Coronary artery (tissue), 2 donors: ENCODE measurements around the gene IL23A.

Source experiments
- DNase-seq: peaks from one replicate; pipeline ENCODE4 v3.0.0-alpha.2; 2017; ENCODE audit warnings: low spot score
- H3K27ac ChIP-seq, 2 donors: fragments of 200-600 bp; sonication (generic); one replicate each; pipeline ENCODE4 v1.5.1; 2016 to 2019
- H3K4me3 ChIP-seq: fragments of 200-600 bp; sonication (generic); 2 replicates; pipeline ENCODE4 v1.5.1; 2016; ENCODE audit warnings: mild to moderate bottlenecking, moderate library complexity
- TF ChIP-seq, protein P1 (sequence below): fragments of 200-600 bp; sonication (generic); IDR thresholded peaks from one replicate; pipeline ENCODE4 v1.5.1; 2019; ENCODE audit warnings: antibody characterized with exemption

Gene IL23A

DNA sequence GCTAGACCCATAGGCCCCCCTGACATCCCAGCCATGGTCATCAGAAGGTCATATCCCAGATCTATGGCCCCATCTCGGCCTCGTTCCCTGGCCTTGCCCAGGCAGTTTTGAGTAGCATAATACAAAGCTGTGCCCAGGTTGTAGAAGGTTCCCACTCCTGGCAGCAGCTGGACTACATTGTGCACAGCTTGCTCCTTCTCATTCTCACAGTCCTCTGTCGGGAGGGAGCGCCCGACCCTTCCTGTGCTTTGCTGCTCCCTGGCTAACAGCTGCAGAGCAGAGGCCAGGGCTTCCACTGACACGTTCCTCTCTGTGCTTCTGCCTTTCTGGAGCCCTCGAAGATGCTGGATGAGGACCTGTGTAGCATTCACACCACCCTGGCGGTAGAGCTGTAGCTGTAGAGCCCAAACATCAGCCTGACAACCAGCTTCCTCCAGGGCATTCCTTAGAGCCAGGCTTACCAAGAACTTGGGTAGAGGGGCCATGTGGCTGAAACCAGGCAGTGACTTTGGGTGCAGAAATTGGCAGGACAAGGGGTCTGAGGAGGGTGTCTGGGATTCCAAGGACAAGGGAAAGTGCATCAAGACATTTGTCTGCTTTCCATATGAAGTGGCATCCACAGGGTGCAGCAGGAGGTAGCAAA lies 22.9 kb downstream of the IL23A start:
- H3K27ac ChIP-seq, result no peak overlapping the region
- TF ChIP-seq, protein P1, sequence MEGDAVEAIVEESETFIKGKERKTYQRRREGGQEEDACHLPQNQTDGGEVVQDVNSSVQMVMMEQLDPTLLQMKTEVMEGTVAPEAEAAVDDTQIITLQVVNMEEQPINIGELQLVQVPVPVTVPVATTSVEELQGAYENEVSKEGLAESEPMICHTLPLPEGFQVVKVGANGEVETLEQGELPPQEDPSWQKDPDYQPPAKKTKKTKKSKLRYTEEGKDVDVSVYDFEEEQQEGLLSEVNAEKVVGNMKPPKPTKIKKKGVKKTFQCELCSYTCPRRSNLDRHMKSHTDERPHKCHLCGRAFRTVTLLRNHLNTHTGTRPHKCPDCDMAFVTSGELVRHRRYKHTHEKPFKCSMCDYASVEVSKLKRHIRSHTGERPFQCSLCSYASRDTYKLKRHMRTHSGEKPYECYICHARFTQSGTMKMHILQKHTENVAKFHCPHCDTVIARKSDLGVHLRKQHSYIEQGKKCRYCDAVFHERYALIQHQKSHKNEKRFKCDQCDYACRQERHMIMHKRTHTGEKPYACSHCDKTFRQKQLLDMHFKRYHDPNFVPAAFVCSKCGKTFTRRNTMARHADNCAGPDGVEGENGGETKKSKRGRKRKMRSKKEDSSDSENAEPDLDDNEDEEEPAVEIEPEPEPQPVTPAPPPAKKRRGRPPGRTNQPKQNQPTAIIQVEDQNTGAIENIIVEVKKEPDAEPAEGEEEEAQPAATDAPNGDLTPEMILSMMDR, result no peak
- H3K4me3 ChIP-seq, result no peak overlapping the region
- no peak for DNase-seq

DNA sequence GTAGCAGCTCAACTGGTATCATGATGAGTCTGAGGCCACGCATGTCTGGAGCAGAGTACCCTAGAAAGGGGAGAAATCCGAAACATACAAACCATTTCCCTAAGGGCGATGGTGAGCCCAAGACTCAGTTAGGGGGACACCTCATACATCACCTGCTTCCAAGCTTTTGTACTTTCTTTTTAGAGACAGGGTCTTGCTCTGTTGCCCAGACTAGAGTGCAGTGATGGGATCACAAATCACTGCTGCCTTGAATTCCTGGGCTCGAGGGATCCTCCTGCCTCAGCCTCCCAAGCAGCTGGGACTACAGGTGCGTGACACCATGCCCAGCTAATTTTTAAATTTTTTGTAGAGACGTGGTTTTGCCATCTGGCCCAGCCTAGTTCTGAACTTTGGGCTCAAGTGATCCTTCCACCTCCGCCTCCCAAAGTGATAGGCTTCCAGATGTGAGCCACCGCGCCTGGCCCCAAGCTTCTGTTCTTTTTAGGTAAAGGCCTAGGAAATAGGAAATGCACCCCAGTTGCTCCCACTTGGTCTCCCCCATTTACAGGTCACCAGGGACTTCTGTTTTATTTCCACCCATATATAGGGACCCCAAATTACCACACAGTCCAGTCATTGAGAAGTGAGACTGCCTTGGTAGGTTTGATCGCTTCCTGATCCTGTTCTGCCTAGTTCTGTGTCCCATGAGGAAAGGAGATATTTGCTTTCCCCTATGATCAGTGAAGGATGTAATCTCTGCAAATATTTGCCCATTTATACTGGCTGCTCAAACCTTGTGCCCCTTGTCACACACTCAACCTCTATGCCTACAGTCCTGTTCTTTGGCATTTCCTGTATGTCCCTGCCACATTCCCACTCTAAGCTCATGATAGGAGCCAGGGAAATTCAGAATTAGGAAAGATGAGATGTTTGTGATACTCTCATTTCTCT lies 23.7 kb downstream of the IL23A start, which contains the start of gene APOF:
APOF (minus strand) TSS at position 728 of the 930 bp plus-strand sequence; CDS start at position 616, 112 bp downstream.
- TF ChIP-seq, protein P1, result no peak
- Histone ChIP-seq H3K27ac (no peak within 1 kb of the TSS), H3K4me3 (no peak within 1 kb of the TSS)
- DNase-seq, result no peak

DNA sequence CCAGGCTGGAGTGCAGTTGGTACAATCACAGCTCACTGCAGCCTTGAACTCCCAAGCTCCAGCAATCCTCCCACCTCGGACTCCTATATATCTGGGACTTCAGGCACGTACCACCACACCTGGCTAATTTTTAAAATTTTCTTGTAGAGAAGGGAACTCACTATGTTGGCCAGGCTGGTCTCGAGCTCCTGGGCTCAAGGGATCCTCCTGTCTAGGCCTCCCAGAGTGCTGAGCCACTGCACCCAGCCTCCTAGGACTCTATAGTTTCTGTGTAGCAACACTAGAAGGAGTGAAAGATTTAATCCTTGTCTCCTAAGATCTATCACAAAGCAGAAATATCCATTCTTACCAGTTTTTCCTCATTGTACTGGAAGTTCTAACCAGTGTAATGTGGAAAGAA lies 28.3 kb downstream of the IL23A start:
- H3K4me3 ChIP-seq, result no peak overlapping the region
- no peak overlapping the region for H3K27ac ChIP-seq
- DNase-seq, result no peak
- TF ChIP-seq, protein P1, result no peak

DNA sequence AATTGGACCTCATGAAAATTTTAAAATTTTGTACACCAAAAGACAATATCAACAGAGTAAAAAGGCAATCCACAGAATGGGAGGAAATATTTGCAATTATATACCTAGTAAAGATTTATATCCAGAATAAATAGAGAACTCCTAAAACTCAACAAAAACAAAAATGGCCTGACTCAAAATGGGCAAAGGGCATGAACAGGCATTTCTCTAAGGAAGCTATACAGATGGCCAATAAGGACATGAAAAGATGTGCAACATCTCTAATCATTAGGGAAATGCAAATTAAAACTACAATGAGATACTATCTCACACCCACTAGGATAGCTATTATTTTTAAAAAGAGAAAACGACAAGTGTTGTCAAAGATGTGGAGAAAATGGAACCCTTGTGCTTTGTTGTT lies 34.8 kb downstream of the IL23A start:
- TF ChIP-seq, protein P1, result no peak
- no peak for DNase-seq
- no peak overlapping the region for H3K4me3 ChIP-seq
- H3K27ac ChIP-seq, result no peak overlapping the region

DNA sequence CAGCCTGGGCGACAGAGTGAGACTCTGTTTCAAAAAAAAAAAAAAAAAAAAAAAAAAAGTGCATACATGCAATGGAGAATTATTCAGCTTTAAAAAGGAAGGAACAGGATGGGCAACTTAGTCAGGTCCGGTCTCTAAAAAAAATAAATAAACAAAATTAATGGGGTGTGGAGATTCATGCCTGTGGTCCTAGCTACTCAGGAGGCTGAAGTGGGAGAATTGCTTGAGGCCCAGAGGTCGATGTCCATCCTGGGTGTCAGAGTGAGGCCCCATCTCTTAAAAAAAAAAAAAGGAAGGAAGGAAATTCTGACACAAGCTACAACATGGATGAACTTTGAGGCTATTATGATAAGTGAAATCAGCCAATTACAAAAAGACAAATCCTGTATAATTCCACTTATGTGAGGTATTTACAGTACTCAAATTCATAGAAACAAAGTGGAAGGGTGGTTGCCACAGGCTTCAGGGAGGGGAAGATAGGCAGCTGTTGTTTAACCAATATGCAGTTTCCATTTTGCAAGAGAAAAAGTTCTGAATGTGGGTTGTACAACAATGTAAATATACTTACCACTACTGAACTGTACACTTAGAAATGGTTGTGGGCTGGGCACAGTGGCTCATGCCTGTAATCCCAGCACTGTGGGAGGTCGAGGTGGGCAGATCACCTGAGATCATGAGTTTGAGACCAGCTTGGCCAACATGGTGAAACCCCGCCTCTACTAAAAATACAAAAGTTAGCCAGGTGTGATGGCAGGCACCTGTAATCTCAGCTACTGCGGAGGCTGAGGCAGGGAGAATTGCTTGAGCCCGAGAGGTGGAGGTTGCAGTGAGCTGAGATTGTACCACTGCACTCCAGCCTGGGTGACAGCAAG lies 36.3 kb downstream of the IL23A start:
- DNase-seq, result no peak
- TF ChIP-seq, protein P1, result no peak

DNA sequence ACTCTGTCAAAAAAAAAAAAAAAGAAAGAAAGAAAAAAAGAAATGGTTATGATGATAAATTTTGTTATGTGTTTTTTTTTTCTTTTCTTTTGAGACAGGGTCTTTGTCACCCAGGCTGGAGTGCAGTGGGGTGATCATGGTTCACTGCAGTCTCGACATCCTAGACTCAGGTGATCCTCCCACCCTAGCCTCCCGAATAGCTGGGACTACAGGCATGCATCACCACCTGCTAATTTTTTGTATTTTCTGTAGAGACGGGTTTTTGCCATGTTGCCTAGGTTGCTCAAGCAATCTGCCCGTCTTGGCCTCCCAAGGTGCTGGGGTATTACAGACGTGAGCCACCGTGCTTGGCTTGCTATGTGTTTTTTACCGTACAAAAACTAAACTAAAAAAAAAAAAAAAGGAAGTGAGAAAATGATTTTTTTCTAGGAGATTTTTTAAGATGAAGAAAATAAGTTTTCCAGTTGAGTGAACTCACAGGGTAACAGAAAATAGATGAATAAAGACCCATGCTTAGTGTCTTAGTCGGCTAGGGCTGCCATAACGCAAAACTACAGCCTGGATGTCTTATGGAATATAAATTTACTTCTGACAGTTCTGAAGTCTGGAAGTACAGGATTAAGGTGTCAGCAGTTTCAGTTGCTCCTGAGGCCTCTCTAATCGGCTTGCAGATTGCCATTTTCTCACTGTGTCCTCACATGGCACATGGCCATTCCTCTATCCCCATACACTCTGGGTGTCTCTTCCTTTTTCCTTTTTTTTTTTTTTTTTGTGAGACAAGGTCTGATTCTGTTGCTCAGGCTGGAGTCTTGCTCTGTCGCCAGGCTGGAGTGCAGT lies 37.1 kb downstream of the IL23A start:
- no peak for DNase-seq
- TF ChIP-seq, protein P1, result no peak
- Histone ChIP-seq H3K27ac (no peak overlapping the region), H3K4me3 (no peak overlapping the region)

More for the DNA sequence above, 36.3 kb downstream of the IL23A start:
- Histone ChIP-seq H3K4me3 (no peak overlapping the region), H3K27ac (no peak overlapping the region)
